Stomach (tissue), 4 donors: ENCODE results near the gene PRSS38.

Experiments used
- POLR2A ChIP-seq, 4 donors: fragments of 450-650 bp; IDR thresholded peaks; one replicate each; pipeline ENCODE4 v1.6.1; 2016; ENCODE audit warnings: antibody characterized with exemption in 4 of 4, control low read depth in 2 of 4, mild to moderate bottlenecking in 1 of 4, moderate library complexity in 1 of 4
- TF ChIP-seq, protein P1 (sequence below), 7 experiments: fragments of 450-650 bp in 4 of 7; fragments of 200-600 bp in 3 of 7; sonication (generic) in 3 of 7; IDR thresholded peaks; one replicate each; pipeline ENCODE4 v1.5.1; 2016 to 2019; ENCODE audit warnings: antibody characterized with exemption in 7 of 7, control low read depth in 2 of 7, mild to moderate bottlenecking in 1 of 7

DNA sequence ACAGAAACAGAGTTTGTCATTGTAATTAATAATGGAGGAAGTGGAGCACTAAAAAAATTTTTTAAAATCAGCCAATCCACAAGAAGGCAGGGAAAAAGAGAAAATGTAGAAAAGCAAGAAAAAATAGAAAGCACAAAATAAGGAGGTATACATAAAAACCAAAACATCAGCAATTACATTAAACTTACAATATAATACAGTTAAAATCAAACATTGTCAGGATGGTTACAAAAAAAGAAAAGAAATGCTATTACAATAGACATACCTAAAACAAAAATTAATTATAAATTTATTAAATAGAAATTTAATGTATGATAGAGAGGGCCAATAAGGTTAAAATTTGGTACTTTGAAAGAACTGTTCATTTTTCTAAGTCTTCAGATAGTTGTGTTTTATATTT is 38.7 kb downstream of the PRSS38 start:
- no peak for TF ChIP-seq POLR2A (IDR thresholded peaks at IDR 0.05)
- TF ChIP-seq, protein P1, sequence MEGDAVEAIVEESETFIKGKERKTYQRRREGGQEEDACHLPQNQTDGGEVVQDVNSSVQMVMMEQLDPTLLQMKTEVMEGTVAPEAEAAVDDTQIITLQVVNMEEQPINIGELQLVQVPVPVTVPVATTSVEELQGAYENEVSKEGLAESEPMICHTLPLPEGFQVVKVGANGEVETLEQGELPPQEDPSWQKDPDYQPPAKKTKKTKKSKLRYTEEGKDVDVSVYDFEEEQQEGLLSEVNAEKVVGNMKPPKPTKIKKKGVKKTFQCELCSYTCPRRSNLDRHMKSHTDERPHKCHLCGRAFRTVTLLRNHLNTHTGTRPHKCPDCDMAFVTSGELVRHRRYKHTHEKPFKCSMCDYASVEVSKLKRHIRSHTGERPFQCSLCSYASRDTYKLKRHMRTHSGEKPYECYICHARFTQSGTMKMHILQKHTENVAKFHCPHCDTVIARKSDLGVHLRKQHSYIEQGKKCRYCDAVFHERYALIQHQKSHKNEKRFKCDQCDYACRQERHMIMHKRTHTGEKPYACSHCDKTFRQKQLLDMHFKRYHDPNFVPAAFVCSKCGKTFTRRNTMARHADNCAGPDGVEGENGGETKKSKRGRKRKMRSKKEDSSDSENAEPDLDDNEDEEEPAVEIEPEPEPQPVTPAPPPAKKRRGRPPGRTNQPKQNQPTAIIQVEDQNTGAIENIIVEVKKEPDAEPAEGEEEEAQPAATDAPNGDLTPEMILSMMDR (IDR thresholded peaks at IDR 0.05): no peak
